GM18502 (cell line): ENCODE measurements around the gene RAVER2.

ENCODE experiments used
- ATAC-seq: cut with Tn5 transposase; IDR thresholded peaks from one replicate; pipeline ENCODE4 v1.9.1; 2021; ENCODE audit warnings: mild to moderate bottlenecking; ENCODE audit not compliant: unreplicated experiment, poor library complexity

RAVER2 gene

DNA sequence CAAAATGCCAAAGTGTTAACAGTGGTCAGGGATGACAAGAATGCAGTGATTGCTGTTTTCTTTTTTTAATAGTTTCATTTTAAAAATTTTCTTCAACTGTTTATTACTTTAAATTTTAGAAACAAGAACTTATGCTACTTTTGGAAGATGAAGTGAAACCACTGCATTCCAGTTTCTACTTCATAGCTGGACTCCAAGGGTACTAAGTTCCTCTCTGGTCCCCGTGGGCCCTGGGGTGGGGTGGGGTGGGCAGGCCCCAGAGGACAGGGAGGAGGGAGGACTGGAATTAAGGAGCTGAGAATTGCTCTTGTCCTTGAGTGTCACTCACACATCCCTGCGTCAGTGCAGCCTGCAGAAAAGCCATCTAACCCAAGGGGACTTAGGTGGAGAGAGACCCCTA lies 97.3 kb downstream of the RAVER2 start:
- ATAC-seq: no peak

DNA sequence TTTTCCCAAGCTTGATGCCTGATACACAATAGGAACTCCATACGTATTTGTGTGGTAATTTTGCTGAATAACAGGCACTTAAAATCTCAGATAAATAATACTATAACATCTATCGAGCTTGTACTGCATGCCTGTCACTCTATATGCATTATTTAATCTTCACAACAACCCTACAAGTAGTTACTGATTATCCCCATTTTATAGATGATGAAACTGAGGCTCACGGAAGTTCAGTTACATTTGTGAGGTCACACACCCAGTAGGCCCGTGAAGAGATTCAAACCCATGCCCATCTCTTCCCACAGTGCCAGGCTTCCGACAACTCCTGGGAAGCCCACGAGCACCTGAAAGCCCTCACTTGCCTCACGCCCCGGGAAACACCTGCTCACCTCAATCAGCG lies 98.8 kb downstream of the RAVER2 start:
- no peak for ATAC-seq

DNA sequence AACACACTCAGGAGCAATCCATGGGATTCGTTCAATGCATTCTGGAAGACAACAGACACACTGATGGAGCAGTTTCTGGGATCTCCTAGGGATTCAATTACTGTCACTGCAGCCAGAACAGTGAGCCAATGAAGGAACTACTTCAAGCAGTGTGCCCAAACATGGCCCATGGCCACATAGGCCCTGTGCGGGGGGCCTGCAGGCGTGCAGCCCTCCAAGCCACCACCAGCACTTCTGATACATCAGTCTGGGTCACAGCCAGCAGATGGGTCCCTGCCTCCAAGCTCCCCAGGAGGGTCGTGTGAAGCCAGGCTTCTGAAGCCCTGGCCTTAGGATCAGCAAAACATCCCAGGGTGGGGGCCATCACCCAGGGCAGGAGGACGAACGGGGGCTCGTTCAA lies 99.3 kb downstream of the RAVER2 start:
- no peak for ATAC-seq

DNA sequence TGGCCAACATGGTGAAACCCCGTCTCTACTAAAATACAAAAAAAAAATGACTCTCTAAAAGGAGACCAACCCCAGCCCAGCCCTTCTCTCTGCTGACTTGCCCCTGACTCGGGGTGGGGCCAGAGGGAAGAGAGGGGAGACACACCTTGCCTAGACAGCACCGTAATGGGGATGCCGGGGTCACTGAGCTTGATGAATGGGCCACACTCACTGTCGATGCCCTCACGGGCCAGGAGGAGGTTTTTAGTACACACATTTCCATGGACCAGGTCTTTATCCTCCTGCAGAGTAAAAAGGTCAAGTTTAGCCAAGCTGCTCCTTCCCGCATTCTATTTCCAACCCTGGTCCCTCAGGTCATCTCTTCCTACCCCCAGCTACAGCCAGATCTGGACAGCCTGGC lies 99.7 kb downstream of the RAVER2 start:
- ATAC-seq: no peak

DNA sequence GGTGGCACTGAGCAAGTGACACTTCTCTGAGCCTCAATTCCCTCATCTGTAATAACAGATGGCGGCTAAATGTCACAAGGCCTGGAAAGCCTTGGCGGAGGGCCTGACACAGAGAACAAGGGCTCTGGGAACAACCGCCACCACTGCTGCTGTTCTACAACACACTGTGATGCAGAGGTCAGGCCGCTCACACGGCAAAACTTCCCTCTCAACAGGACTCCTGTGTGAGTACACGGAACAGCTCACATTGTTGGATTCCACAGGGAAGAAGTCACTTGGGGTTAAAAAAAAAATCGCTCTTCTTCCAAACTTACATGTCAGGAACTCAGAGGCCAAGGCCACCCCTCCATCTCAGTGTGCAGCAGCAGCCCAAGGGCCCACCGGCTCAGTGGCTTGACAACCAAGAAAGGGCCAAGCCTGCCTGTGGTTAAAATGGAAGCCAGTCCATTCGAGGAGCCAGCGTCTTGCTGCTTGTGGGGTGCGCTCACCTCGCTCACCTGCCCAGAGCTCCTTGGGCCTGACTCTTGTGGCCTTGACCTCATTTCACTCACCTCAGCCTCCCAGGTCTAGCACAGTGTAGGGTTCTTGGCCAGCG lies 101.1 kb downstream of the RAVER2 start:
- ATAC-seq: no peak

DNA sequence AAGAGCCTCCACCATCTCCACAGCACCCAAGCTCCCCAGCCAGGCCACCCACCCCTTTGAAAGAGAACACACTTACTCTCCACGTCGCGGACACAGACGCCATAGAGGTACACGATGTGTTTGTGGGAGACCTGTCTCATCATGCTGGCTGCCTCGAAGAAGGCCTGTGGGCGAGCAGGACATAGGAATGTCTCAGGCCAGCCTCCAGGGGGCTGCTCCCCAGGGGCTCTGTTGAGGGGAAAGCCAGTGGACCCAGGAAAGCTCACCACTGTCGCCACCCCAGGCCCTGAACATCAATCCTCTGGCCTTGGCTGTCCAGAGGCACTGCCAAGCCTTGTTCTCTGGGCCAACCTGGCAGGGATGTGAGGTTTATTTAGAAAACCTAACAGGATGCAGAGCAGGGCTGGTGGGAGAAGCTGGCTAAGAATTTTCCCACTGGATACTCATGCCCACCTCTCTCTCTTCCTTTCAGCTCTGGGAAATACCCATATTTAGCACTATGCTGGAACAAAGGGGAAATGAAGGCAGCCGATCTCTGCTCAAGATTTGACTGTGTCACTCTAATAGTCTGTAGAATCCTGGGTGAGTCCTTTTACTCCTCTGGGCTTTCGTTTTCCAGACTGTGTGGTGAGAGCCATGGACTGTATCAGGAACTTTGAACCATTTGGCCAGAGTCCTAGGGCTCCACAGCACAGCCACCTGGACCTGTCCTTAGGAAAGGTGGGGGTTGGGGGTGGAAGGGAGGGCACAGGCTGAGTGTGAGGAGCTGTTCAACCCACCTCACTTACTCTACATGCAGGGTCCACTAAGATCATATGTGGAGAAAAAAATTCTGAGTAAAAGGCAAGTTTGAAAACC lies 101.9 kb downstream of the RAVER2 start:
- no peak for ATAC-seq

DNA sequence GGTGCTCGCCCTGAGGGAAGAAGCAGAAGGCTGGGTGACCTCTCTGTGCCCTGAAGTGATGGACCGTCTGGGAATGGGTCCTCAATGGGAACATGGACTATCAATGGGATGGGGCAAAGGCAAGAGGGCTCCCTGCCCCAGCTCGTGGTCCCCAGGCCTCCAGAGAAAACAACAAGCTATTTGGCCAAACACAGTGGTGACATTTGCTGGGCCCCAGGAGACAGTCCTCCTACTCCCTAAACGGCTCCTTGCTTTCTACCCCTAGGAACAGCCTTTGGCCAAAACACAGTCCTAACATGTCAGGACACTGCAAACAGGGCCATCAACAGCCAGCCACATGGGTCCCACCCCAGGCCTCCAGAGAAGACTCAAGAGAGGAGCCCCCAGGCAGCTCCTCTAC lies 102.8 kb downstream of the RAVER2 start:
- no peak for ATAC-seq

DNA sequence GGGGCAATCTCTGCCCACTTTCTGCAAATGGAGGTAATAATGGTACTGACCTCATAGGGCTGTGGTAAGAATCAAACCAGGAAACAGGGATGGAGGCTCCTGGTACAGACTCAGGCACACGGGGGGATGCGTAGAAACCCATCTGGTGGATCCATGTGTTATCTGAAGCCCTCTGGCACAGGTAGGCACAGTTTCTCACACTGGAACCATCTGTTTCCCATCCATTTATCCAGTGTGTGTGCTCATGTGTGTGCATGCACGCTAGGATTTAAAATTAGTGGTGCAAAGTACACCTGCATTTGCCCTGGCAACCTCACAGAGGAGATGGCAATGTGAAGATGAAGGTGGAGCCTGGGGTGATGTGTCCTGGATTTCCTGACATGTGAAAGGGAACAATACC lies 103.3 kb downstream of the RAVER2 start:
- ATAC-seq: no peak

DNA sequence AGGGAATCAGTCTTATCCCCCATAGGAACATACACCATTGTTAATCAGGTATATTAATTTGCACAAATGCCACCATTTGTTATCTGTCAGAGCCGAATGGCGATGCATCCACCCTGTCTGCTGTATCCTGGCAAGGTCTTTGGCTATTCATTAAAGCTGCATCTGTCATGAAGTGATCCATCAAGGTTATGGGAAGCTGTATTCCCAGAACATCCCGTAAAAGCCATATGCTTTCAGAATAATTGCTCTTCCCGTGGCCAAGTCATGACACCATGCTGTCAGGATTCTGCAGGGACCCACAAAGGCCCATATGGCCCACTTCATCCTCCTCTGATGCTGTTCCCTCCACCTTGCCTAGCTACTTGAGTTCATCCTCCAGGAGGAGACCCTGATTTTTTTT lies 103.9 kb downstream of the RAVER2 start:
- ATAC-seq: no peak

DNA sequence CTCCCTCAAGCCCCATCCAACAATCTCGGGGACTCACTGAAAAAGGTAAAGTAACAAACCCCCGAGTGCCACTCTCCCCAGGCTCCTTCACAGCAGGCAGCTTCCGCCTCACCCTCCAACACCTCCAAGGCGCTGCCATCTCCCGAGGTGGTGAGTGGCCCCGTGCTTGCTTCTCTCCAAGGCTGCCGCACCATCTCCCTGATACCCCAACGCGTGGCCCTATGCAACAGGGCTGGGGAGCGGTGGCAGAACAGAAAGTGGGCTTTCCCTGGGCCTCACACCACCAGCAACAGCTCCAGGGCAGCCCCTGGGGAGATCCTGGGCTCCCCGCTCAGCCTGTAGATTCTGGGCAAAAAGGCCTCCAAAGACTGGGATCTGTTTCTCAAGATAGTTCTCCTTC lies 105.1 kb downstream of the RAVER2 start:
- no peak for ATAC-seq

DNA sequence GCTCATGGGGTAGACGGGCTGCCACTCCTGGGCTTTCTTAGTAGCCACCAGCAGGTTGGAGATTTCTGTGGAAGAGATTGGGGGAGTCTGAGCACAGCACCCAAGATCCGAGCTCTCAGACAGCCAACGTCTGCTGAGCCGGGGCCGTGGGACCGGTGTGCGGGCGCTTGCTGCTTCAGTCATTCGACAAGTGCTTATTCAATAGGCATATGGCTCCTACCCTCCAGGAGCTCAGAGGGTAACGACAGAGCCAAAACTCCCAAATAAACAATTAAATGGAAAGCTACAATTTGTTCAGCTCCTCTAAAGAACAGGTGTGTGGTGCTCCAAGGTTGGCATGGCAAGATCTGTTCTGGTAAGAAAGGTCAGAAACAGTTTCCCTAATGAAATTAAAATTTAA lies 106.0 kb downstream of the RAVER2 start:
- no peak for ATAC-seq

DNA sequence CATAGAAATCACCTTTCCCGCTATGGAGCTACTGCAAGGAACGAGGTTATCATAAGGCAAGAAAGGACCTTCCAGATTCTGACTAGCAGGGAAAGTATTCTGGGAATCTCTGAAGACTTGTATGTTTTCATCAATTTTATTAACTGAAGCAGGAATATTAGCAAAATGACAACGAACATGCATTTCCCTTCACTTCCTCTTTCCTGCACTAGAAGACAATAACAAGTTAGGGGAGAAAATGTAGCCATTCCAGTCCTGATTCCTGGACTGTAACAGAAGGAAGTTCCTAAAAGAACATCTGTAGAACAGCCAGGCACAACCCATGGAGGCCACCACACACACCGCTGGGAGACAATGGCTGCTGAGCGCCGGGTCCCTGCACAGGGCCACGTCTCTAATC lies 106.8 kb downstream of the RAVER2 start:
- no peak for ATAC-seq

DNA sequence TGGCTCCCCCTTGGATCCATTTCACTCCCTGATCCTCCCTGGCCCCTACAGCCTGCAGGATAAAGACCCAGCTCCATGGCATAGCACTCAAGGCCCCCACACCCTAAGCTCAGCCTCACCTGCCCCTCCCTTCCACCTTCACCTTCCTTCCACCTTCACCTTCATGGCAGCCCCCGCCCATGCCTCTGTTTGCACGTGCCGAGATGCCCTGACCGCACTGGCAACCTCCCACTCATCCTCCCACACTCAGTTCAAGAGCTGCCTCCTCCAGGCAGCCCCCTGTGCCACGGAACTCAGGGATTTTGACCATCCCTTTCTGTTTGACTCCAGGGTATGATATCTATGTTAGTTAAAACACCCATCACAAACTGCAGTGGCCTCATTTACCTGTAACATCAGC lies 109.8 kb downstream of the RAVER2 start:
- ATAC-seq: no peak

DNA sequence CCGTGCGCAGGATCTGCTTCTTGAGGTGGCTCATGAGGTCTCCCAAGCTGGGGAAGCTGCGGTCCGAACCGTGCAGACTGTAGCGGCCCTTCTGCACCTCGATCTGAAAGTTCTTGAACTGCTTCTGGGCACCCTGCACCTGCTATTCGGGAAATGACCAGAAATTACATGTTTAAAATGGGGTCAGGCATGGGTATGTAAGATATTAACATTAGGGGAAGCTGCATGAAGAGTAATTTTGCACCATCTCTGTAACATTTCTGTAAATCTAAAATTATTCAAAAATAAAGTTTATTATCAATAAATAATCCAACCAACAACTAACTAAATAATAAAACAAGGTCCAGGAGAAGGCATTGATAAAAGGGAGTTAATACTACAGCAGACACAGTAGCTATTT lies 110.7 kb downstream of the RAVER2 start:
- no peak for ATAC-seq

DNA sequence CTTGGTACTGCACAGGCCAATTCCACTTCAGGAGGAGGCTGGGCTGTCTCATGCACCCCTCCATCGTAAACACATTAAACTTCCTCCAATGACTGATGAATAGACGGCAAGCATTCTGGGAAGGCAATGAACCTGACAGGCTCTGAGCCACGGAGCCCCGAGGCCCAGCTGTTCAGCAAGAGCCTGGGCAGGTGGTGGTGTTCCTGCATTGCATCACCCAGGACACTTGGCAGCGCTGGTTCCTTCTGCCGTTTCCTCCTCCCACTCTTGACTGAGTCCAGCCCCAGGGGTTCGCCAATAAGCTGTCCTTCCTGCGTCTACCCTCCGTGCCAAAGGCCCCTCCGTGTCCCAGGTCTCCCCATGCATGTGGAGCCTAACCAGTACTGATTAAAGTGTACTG lies 111.7 kb downstream of the RAVER2 start:
- ATAC-seq: no peak

DNA sequence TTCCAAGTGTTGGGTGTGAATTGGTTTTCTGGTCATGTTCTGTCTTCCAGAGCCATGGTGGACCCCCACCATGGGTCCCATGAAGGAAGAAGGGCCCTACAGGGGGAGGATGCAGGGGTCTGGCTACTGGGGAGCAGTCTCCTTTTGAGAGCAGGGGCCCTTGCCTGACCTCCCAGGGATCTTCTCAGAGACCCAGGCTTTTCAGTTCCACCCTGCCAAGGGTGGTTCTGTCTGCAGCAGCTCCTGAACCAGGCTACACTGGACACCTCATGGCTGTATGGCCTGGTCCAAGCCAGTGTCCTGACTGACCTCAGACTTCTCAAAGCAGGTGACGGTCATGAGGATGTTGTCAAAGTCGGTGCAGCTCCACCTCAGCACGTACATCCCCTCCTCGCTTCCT lies 112.5 kb downstream of the RAVER2 start:
- no peak for ATAC-seq

DNA sequence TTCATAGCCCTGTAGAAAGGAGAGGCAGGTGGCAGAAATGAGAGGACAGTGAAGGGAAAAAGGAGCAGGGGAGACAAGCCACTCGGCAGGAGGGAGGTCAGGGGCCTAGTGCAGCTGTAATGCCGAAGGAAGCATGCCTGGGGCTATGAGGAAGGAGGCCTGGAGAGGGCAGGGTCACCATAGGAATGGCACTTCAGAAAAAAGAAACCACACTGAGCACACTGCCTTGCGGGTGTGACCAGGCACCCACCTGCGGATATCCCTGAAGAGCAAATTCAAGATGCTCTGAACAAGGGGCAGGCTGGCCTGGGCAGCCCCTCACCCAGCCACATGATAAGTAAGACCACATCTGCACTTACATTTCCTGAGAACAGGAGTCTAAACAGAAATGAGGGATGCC lies 116.7 kb downstream of the RAVER2 start:
- ATAC-seq: no peak

DNA sequence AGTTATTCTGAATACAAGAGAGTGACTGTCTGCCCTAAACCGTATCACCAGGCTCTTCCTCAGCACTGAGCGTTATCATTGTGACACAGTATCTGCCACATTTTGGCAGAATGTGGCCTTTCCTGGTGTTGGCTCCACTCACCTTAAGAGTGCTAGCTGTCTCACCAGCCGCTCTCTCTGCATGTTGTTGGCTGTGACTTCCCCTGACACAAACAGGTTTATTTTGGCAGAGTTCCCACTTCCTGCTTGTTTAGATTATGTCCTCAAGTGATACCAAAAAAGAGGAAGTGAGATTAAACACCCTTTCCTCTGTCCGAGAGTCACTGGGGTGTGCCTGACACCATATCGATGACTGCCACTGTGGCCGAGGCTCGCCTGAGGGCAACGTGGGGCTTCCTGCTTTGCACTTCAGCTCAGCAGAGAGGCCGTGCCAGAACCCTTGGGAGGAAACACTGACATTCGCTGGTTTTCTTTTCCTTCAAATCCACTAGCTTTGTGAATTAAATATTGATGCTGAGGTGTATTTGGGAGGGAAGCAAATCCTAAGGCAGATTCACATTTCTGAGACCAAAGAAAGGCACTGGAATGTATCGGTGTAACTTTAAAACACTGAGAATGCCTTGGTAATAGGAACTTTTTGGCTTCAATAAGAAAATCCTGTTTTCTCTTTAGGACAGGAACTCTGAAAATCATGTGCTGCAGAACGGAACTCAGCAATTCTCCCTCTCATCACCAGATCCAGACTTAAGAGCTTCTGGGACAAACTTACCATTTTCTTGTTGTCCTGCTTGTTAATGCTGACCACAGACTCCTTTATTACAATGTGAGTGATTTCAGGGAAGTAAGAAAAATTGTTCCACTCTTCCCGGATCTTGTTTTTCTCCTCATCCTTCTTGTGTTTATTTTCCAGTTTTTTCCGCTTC lies 119.4 kb downstream of the RAVER2 start:
- peak; percentile 100 for ATAC-seq

DNA sequence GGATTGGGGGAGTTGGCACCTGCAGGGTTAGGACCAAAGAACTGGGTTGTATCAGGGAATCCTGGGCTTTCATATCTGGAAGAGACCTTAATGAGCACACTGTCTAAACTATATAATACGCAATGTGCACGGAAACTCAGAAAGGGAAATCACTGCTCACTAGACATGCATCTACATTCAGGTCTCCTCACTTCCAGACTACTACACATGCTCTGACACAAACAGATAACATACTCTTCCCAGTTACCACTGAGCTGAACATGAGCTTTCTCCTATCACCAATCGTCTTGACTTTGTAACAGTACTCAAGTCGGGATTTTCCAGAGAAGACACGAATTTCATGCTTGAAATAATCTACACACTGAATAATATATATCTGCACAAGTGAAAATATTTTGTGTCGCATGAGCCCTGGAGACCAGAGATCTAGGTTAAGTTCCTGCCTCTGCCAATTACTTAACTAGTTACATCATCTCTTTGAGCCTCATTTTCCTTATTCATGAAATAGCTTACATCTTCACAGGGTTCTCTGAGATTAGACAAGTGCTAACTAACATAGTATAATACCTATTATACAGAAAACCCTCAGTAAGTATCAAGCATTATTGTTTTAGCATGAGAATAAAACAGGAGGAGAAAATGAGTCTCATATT lies 120.4 kb downstream of the RAVER2 start:
- ATAC-seq: no peak

DNA sequence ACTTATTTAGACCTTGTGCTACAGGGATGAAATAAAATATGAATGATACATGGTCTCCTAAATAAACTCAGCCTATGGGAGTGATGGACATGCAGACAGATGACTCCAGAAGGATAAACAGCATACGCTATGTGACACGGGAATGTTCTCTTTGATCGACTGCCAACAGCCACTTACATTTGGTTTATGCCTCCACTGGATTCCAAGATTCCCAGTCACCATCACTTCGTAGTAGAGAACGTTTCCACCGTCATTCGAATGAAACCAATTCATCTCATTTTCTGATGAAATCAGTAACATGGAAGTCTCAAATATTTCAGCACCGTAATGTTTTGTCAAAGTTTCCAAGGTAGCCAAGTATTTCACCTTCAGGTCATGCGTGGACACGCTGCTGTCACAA lies 121.8 kb downstream of the RAVER2 start:
- no peak for ATAC-seq

DNA sequence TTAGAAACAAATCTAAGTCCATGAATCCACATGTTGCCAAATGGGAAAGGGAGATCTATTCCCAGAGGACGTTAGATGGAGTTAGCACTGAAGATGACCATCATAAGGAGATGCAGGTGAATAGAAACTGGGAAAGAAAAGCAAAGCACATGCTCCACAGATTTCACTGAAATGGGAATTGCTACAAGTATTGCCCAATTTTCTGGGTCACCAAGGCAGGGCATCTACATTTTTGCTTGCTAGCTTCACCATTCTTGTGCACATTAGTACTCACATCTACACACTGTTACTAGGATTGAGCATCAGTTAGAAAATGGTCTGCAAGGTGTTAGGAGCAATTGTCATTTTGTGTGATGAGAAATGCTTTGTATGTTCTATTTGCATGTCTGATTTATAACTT lies 122.4 kb downstream of the RAVER2 start:
- ATAC-seq: no peak
